Urothelium cell line (cell line): Measurements from ENCODE around the gene CLDND2.

ENCODE experiments used
- DNase-seq: peaks from one replicate; pipeline ENCODE4 v3.0.0; 2011; ENCODE audit warnings: low spot score, mixed read lengths
- FAIRE-seq: peaks from 2 replicates; lab custom pipeline; 2011; peaks lifted over from hg19 to GRCh38; lab: Jason Lieb, UNC

The CLDND2 gene

DNA sequence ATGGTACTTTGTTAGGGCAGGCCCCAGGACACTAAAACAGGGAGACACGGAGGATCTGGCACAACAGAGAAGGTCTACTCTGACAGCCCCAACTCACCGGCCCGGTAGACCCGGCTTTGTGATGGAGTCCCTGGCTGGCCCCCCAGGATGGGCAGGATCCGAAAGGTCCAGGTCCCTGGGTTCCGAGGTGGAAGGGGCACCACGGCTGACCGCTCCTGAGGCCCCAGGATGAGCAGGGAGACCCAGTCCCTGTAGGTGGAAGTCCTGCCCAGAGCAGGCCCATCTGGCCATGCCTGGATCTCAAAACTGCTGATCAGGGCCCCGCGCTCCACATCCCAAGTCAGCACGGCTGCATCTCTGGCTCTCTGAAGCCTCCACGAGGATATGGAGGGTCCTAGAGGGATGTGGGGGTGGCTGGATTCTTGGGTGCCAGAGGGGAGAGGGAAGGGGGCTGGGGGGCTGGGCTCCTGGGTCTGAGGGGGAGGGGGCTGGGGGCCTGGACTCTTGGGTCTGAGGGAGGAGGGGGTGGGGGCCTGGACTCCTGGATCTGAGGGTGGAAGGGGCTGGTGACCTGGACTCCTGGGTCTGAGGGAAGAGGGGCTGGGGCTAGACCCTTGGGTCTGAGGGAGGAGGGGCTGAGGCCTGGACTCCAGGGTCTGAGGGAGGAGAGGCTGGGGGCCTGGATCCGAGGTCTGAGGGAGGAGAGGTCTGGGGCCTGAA is 31.5 kb downstream of the CLDND2 start:
- DNase-seq: no peak
- FAIRE-seq: no peak

DNA sequence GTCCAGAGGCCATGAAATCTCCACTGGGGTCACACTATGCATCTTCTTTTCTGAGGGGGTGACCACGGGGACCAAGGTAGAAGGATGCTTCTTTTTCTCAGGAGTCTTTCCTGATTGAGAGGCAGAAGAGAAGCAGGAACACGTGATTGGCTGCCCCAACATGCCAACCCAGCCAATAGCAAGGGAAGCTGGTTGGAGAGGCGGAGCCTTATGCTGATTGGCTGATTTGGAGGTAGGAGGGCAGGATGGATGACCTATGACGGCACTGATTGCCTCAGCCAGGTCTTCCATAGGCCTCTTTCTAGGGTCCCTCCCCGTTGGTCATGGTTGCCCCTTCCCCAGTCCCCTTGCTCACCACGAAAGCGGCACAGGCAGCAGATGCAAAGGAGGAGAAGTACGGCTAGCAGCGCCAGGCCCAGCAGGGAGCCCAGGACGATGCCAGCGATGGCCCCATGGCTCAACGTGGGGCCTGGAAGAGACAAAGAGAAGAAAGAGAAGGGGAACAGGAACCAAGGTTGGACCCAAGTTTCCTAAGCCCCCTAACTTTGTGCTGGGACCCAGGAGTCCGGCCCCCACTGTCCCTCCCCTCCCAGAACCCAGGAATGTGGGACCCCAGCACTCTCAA is 34.9 kb downstream of the CLDND2 start:
- FAIRE-seq: no peak
- no peak for DNase-seq

DNA sequence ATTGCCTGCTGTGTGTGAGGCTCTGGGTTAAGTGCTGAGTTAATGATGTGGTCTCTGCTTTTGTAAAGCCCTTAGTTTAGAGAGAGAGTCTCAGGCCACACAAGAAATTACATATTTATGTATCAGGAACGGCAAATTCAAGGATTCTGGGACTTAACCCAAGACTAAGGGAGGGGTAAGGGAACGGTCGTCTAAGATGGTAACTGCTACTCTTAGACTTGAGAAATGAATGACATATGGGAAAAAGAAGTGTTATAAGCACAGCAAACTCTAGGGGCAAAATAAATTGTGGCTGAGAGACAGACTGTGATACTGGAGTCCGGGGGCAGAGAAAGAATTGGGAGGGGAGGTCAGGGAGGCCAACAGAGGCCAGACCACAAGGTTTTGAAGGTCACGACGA is 37.1 kb downstream of the CLDND2 start:
- no peak for DNase-seq
- no peak for FAIRE-seq

DNA sequence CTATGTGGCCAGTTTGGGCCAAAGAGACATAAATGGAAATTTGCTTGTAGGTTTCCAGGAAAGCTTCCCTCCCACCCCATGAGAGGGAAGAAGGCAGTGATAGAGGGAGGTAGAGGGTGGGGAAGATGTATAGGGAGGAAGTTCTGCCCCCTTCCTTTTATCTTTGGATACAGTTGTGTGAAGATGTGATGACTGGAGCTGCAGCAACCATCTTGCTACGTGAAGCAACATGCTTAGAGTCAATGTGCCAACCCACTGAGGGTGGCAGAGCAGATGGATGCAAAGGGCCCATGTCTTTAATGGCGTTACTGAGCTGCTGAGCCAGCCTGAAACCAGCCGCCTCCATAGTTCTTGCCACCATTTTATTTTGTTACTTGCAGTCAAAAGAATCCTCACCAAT is 37.6 kb downstream of the CLDND2 start:
- FAIRE-seq: no peak
- no peak for DNase-seq

DNA sequence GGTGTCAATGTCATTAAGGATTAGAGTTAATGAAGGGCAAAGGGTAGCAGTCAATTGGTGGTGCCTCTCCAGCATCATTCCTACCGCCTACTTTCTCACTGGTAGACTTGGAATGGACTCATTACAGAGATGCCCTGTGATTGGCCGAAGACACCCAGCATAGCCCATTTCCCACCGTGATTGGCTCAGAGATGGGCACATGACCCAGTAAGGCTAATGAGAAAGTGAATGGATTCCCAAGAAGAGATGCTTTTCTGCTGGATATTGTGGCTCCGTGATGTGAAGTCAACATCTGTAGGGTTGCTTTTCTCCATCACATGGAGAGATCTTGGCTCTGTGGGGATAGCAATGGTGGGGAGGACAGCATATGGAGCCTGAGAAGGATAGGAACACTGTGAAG is 38.4 kb downstream of the CLDND2 start:
- FAIRE-seq (no peak), DNase-seq (no peak)

DNA sequence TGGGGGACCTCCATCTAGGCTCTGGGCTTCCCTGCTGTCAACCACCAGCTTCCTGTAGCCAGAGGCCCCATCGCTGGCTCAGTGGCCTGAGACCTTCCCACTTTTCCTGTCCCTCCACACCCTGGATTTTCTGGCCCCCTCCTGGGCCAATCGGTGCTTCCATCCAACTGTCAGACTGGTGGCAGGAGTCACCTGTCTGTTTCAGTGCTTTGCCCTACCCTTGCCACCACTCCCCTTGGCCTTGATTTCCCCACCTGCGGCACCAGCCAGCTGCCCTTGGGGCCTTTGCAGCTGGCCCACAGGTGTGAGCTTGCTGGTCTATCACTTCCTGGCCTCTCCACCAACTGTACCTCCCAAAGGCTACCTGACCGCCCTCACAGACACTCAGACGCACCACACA is 39.4 kb downstream of the CLDND2 start:
- FAIRE-seq (no peak), DNase-seq (no peak)

DNA sequence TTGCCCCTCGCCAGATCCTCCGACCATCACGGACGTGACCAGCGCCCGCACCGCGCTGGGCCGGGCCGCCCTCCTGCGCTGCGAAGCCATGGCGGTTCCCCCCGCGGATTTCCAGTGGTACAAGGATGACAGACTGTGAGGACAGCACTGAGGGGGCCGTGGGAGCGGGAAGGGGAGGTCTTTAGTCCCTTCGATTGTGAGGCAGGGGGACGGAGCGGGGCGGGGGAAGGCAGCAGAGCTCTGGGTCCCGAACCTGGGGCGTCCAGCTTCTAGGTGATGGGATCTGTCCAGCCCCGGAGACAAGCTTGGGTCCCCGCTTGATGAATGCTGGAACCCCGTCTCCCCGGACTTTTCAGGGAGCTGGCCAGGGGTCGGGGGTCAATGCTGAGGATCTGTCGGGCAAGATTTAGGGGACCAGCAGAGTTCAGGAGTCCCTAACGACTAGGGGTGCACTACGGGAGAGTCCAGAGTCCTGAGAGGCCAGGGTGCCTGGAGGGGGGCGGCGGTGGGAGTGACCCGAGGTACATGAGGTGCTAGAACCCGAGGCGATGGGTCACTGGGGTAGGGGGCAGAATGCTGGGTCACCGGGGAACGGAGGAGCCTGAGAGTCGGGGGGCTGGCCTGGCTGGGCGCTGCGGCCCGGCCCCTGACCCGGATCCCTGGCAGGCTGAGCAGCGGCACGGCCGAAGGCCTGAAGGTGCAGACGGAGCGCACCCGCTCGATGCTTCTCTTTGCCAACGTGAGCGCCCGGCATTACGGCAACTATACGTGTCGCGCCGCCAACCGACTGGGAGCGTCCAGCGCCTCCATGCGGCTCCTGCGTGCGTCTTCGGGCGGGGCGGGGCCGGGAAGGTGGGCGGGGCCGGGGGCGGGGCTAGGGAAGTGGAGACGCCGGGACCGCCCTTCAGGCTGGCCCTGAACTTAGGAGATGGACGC is 41.5 kb downstream of the CLDND2 start:
- FAIRE-seq: no peak
- DNase-seq: no peak

DNA sequence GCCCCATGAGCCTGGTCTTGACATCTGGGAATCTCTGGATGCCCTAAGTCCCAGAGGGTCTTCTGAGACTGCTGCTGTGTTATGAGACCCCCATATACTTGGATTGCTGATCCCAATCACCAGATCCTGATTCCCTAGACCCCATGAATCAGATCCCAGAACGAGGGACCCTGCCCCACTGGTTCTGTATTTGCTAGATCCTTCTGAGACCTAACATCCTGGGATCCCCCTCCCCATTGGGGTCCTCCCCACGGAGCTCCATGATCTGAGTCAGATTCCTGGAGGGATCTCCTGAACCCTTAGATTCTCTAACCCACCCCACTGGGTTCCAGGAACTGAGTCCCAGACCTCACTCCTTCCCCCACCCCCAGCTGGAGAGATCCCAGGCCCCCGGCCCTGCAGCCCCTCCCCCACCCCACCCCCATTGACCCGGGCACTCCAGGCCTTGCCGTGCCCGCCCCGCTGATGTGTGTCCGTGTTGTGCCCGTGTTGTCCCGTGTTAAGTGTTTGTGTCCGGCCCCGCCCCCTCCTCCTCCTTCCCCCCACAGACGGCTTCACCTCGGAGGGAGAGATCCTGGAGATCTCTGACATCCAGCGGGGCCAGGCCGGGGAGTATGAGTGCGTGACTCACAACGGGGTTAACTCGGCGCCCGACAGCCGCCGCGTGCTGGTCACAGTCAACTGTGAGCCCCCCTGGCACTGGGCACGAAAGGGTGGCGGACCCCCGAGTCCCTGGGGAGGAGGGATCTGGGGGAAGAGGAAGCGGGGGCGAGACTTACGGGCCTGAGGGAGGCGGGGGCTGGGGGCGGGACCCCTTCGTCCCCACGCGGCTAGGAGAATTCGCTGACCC is 42.4 kb downstream of the CLDND2 start:
- no peak for DNase-seq
- no peak for FAIRE-seq

DNA sequence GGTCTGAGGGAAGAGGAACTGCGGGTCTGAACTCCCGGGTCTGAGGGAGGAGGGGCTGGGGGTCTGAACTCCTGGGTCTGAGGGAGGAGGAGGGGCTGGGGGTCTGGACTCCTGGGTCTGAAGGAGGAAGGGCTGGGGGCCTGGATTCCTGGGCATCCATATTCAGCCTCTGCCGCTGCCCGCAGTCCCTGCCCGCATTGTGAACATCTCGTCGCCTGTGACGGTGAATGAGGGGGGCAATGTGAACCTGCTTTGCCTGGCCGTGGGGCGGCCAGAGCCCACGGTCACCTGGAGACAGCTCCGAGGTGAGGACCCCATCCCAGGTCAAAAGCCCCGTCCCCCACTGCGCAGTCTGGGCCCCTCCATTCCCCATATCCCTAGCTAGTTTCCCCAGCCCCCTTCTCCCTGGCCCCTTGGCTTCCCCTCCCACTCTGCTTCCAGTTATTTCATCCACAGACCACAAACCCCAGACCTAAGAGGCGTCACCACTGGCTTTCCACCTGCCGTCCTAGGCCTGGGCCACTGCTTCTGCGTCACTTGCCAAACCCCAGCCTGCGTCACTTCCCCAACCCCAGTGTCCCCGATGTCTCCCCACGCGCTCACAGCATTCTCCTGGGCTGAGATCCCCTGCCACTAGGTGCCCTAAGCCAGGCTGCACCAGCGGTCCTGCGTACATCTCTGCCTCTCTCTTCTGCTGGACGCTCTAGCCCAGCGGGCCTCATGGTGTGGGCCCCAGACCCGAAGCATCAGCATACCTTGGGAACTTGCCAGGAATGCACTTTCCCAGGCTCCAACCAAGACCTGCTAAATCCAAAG is 43.4 kb downstream of the CLDND2 start:
- DNase-seq (no peak), FAIRE-seq (no peak)

DNA sequence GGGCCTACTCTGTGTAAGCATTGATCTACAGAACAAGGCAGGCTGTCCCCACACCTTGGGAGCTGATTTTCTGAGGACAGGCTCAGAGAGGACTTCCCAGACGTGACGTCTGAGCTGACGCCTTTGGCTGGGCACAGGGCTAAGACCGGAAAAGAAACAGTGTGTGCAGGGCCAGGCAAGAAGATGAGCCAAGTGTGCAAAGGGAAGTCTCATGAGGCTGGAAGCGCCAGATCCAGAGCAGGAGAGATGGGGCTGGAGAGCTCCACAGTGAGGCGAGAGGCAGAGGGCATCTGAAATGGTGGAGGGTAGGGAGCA is 44.7 kb downstream of the CLDND2 start:
- DNase-seq (no peak), FAIRE-seq (no peak)

DNA sequence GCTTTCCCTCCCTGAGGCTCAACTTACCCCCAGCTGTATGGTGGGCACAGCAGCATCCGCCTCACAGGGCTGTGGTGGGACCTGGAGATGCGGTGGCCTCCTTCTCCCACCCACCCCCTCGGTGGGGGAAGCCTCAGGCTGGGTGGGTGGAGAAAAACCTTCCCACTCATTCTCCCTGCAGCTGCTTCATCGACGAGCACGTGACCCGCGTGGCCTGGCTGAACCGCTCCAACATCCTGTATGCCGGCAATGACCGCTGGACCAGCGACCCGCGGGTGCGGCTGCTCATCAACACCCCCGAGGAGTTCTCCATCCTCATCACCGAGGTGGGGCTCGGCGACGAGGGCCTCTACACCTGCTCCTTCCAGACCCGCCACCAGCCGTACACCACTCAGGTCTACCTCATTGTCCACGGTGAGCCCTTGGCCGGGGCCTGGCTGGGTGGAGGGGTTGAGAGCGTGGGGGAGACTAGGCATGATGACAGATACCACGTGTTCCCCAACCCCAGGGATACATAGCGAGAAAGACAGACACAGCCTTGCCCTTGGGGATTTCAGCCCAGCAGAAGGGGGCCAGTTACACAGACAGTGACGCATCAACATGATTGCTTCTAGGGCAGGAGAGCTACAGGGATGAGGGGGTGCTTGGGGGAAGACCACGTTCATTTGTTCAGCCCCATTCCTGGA is 45.2 kb downstream of the CLDND2 start:
- FAIRE-seq (peak; percentile 56), DNase-seq (no peak)

DNA sequence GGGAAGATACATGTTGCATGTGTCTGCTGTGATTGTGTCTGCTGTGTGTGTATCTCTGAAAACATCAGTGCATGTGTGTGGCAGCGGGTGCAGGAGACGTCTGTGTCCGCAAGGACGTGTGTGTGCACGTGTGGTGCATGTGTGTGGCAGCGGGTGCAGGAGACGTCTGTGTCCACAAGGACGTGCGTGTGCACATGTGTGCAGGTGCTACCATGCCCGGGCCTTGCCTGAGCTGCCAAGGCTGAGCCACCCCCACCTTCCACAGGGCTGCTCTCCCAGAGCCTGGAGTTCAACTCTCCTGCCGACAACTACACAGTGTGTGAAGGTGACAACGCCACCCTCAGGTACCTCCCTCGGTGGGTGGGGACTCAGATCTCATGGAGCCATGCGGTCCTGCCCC is 47.0 kb downstream of the CLDND2 start:
- FAIRE-seq (no peak), DNase-seq (no peak)

DNA sequence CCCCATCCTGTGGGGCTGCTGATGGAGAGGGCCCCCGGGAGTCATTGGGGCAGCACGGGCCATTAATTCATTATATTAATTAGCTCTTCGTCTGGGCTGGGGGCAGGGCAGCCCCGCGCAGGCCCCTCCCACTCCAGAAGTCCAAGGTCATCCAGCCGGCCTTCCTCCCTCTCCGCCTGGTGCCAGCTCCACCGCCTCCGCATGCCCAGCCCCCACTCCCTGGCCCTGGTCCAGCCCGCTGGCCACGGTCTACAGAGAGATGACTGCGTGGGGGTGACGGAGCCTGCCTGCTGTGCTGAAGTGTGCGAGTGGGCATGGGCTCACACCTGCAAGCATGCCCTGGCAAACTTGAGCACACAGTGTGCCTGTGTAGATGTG is 48.5 kb downstream of the CLDND2 start:
- FAIRE-seq (no peak), DNase-seq (no peak)

DNA sequence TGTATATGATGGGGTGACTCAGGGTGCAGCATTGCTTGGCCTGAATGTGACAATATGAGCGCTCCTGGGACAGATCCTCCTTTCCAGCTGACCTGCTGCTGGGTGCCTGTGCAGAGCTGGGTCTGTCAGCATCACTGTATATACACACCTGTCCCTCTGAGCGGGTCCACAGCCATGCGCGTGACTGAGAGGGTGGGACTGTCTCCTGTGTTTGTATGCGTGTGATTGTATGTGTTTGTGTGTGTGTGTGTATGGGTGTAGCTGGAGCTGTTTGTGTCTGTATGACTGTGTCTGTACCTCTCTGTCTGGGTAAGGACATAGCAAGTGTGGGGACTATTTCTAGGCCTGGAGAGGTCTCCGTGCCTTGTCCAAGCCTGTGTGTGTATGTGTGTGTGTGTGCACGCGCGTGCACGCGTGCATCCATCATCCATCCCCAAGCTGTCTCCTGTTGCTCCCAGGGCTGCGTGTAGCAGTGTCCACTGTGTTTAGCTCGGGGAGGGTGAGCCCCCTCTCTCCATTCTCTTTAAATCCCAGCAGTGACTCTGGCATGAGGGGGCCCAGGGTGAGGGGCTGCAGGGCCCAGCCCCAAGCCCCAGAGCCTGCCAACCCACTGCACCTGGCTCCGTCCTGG is 49.0 kb downstream of the CLDND2 start:
- FAIRE-seq (no peak), DNase-seq (no peak)

DNA sequence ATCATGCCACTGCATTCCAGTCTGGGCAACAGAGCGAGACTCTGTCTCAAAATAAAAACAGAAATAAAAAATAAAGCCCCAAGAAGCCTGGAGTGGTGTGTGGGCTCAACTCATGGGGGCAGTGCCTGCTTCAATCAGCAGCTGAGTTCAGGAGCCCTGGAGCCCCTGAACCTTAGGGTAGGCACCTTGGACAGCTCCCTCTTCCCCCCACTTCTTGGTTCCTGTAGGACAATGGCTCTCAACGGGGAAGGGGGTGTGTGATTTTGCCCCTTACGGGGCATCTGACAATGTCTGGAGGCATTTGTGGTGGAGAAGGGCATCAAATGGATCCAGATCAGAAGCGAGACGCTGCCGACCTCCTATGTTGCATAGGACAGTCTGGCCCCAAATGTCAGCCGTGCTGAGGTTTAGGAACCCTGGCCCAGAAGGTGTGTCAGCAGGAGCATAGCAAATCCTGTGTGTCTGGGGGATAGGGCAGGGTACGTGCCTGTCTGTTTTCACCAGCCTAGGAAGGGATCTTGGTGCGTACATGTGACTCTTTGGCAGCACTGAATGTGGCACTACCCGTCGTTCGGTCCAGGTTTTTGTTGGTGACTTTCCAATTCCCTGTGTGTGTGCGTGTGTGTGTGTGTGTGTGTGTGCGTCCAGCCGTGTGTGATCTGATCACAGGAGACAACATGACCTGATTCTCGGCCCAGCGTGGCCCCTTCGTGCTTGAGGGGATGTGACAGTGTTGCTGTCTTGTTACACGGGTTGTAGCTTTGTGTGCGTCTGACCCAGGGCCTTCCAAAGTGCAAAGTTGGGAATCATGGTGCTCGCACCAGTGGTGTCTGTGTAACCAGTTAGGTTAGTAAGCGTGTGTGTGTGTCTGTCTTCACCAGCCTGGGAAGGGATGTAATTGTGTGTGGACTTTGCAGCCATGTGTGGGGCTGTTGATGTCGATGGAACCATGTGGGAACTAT is 49.8 kb downstream of the CLDND2 start:
- FAIRE-seq (peak; percentile 81), DNase-seq (no peak)

DNA sequence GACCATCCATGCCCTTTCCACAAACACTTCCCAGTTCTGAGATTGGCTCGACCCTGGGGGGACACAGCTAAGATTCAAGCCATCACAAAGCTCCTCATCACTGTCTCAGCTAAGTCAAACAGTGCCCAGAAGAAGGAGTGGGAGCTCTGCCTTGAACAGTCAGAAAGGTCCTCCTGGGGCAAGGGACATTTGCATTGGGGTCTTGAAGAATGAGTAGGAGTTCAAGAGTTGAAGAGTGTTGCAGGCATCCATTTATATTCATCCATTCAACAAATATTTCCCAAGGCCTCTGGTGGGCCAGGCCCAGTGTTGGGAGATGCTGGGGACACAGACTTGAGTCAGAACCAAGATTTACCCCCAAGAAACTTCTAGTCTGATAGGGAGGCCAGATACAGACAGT is 50.8 kb downstream of the CLDND2 start:
- FAIRE-seq: no peak
- no peak for DNase-seq

DNA sequence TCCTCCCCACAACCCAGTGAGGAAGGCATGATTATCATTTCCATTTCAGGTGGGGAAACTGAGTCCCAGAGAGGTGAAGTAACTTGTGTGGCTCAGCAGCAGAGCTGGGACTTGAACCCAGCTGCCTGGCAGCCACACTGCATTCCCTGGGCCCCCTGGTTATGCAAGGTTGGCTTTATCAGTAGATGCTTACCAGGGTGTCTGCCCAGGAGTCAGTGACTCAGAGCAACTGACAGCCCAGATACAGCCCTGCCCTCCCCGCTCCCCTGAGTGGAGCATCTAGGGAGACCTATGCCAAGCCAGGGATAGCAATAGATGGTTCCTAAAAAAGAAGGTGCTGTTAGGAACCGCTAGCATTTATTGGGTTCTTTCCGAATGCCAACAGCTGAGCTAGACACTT is 51.4 kb downstream of the CLDND2 start:
- FAIRE-seq (no peak), DNase-seq (no peak)
